ENCODE data around the gene REV3L.

The REV3L gene

DNA sequence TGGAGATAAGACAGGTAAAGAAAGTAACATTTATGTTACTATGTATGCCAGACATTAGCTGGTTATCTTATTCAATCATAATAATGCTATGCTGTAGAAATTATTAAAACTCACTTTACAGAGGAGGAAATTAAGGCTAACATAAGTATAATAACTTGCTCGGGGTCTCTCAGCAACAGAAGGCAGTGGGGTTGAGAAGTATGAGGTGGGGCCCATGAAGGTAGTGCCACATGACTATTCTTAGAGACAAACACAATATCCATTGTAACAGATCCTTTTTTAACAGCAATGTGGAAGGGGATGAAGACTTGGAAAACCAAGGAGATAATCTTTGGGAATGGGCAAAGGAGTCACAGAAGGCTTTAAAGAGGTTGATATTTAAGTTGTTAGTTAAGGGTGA lies 11.5 kb downstream of the REV3L start:
- no peak for DNase-seq (ENCODE audit: low spot score)

GRCh38 chr6:111470991-111471390 lies 12.0 kb downstream of the REV3L start:
- no peak for DNase-seq (ENCODE audit: low spot score)

DNA sequence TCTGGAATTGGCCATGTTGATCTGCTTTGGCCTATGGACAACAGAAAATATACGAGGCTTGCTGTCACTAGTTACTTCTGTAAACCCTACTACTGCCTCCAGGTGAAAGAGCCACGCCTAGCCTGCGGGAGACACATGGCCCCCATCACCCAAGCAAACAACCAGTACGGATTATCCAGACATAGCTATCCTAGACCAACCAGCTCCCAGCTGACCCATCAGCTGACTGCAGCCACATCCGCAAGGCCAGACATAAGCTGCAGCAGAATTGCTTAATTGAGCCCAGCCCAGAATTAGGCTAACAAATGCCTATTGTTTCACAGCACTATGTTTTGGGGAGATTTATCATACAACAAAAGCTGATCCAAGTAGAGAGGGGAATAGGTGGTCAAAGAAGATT lies 13.5 kb downstream of the REV3L start:
- DNase-seq (ENCODE audit: low spot score), result peak; percentile 65

- DNase-seq (ENCODE audit: low spot score), result no peak
Observed at GRCh38 chr6:111468329-111469012, 14.5 kb downstream of the REV3L start.

DNA sequence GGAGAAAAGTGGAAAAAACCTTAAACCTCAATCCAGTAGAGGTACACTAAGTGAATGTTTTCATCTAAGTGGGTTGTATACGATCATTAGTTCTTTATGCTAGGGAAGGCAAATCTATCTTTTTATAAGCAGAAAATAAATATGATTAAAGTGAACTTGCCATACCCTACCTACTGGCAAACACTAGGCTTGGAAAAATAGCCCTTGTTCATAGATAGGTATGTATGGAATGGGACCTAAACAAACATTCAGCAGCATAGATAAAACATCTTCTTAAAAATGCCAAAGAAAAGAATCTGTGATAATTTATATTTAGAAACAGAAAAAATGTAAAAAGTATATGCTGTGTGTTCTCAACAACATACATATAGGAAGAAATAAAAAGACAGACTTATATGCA lies 18.8 kb downstream of the REV3L start:
- no peak for DNase-seq (ENCODE audit: low spot score)

GRCh38 chr6:111462770-111463391 lies 20.1 kb downstream of the REV3L start:
- DNase-seq (ENCODE audit: low spot score), result no peak

- DNase-seq (ENCODE audit: low spot score), result no peak
Observed at GRCh38 chr6:111461860-111462259, 21.2 kb downstream of the REV3L start.

DNA sequence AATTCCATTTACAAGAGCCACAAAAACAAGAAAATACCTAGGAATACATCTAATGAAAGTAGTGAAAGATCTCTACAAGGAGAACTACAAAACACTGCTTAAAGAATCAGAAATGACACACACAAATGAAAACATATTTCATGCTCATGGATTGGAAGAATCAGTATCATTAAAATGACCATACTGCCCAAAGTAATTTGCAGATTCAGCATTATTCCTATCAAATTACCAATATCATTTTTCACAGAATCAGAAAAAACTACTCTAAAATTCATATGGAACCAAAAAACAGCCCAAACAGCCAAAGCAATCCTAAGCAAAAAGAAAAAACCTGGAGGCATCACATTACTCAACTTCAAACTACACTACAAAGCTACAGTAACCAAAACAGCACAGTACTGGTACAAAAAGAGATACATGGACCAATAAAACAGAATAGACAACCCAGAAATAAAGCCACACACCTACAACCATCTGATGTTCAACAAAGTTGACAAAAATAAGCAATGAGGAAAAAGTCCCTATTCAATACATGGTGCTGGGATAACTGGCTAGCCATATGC lies 24.3 kb downstream of the REV3L start:
- no peak for DNase-seq (ENCODE audit: low spot score)

DNA sequence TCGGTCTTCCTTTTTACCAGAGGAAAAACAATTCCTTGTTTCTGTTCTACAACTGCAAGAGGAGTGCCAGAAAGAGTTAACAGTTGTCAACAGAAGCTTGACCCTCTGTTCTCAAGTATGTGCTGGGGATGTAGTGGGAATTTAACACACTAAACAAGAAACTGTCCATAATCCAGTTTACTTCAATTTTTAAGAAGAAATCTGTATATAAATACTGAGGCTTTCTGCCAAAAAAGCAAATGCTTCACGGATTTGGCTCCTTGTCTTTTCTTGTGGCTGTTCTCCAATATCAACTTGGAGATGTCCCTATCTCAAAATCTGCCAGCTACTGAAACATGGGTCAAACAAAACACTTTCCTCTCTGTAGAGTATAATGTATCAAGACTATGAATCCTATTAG lies 26.8 kb downstream of the REV3L start:
- no peak for DNase-seq (ENCODE audit: low spot score)

GRCh38 chr6:111450636-111451035 lies 32.4 kb downstream of the REV3L start:
- no peak for DNase-seq (ENCODE audit: low spot score)

DNA sequence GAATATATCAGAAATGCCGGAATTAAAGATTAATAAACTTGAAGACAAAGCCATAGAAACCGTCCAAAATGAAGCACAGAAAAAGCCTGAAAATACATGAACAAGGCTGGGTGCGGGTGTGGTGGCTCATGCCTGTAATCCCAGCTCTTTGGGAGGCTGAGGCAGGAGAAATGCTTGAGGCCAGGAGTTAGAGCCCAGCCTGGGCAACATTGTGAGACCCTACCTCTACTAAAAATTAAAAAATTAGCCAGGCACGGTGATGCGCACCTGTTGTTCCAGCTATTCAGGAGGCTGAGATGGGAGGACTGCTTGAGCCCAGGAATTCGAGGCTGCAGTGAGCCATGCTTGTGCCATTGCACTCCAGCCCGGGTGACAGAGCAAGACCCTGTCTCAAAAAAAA lies 32.9 kb downstream of the REV3L start:
- DNase-seq (ENCODE audit: low spot score), result no peak

GRCh38 chr6:111449129-111449528 lies 33.9 kb downstream of the REV3L start:
- no peak for DNase-seq (ENCODE audit: low spot score)

GRCh38 chr6:111447051-111447450 lies 36.0 kb downstream of the REV3L start:
- DNase-seq (ENCODE audit: low spot score), result no peak

DNA sequence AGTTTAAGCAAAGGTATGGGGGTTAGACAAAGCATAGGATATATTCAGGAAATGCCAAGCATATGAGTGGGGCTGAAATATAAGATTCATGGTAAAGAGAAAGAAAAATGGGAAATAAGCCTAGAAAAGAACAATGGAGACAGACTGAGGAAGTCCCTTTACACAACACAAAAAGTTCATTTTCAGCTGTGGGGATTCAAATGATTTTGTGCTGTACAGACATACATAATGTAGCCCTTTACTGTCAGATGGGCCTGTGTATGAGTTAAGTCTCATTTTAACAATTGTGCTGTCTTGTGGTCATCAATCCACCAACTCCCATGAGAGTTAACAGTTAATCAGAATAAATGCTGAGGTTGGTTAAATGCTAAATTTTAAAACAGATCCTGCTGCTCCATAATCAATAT lies 37.2 kb downstream of the REV3L start:
- DNase-seq (ENCODE audit: low spot score), result no peak

DNA sequence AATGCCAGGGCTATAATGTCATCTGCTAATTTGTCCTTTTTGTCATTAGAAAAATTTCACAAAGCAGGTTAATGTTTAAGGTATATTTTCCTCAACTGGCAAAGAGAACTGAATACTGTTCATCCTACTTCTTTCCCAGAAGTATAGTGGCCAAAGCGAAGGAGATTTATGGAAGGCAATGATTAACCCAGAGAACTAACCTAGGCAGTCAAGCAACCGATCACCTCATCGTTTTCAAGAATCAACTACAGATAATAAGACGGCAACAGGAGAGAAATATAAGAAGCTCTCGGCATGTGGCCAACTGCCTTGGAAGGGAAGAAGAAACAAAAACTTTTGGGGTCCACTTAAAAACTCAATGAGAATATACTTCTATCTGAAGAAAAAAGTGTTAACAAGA lies 38.2 kb downstream of the REV3L start:
- DNase-seq (ENCODE audit: low spot score), result no peak

DNA sequence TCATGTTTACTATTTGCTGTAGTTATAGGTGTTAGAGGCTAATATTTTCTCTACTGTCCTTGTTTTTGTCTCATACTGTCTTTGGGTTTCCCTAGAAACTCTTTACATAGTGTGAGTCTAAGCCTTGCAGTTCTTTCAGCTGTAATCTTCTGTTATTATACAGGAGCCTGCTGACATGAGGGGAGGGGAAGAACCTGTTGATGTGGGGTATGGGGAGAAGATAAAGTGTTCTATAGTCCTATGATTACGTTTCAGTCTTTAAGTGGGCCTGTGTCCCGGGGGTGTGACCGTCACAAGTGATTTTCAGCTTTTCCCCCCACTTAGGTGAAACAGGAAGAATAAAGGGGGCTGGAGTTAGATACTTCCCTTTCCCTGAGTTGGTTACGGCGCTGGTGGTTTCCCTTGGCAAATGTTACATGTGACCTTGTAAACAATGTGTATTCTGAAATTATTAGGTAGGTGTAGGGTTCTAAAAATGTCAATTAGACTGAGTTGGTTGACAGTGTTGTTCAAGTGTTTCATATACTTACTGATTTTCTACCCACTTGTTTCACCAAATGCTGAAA lies 41.3 kb downstream of the REV3L start:
- DNase-seq (ENCODE audit: low spot score), result no peak

GRCh38 chr6:111439171-111439570 lies 43.8 kb downstream of the REV3L start:
- DNase-seq (ENCODE audit: low spot score), result no peak

GRCh38 chr6:111437573-111437972 lies 45.4 kb downstream of the REV3L start:
- no peak for DNase-seq (ENCODE audit: low spot score)

GRCh38 chr6:111432511-111432910 lies 50.5 kb downstream of the REV3L start:
- DNase-seq (ENCODE audit: low spot score), result no peak

- DNase-seq (ENCODE audit: low spot score), result no peak
Observed at GRCh38 chr6:111430605-111431376, 52.2 kb downstream of the REV3L start.

DNA sequence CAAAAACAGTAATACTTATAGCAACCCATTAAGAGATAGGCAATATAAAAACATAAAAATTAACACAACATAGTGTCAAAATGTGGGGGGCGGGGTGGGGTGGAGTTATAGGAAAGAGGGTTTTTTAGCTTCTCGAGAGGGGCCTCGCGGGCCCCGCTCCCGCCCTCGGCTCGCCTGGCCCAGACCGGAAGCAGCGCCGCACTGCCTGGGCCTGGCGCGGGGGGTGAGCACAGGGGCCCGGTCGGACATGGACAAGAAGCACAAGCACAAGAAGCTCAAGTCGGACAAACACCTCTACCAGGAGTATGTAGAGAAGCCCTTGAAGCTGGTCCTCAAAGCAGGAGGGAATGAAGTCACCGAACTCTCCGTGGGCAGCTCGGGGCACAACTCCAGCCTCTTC lies 53.4 kb downstream of the REV3L start:
- DNase-seq (ENCODE audit: low spot score), result no peak

DNA sequence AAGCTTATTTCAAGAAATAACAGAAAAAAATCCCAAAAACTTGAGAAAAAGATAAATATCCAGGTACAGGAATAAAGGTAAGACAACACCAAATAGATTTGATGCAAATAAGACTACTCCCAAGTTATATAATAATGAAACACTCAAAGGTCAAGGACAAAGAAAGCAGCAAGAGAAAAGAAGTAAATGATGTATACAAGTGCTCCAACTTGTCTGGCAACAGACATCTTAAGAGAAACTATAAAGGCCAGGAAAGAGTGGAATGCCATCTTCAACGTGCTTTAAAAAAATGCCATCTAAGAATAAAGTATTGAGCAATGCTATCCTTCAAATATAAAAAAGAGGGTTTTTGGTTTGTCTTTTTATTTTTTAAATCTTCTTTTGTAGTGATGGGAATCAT lies 54.2 kb downstream of the REV3L start:
- DNase-seq (ENCODE audit: low spot score), result no peak

All from putamen (tissue), 1 donor.